CD4-positive, alpha-beta T cell treated with Interleukin-6 at 100 ng/mL for 8 hours (primary cell): Measurements from ENCODE around the gene IRAK3.
"Not testable (repeated sequence)": the region's sequence is repeated elsewhere in the genome, so short reads cannot be mapped to it uniquely, and the experiment has no call there.

Experiments
- DNase-seq: peaks from one replicate; pipeline ENCODE4 v3.0.0-alpha.2; 2020; ENCODE audit warnings: mixed read lengths, low spot score

Gene IRAK3

GRCh38 chr12:66213011-66213410 is 24.0 kb downstream of the IRAK3 start:
- DNase-seq, result not testable (repeated sequence)

- no peak for DNase-seq
These were observed 28.4 kb downstream of the IRAK3 start for GRCh38 chr12:66217342-66217917.

- no peak for DNase-seq
These were observed 39.4 kb downstream of the IRAK3 start for GRCh38 chr12:66228462-66228861.

GRCh38 chr12:66232263-66232662 is 43.2 kb downstream of the IRAK3 start:
- DNase-seq, result no peak

GRCh38 chr12:66234037-66234693 is 45.2 kb downstream of the IRAK3 start:
- DNase-seq, result not testable (repeated sequence)

- DNase-seq, result peak; percentile 6
These were observed 46.0 kb downstream of the IRAK3 start for GRCh38 chr12:66234773-66235625.

- no peak for DNase-seq
These were observed 46.7 kb downstream of the IRAK3 start for GRCh38 chr12:66235626-66236281.

GRCh38 chr12:66236282-66236675 is 47.3 kb downstream of the IRAK3 start:
- DNase-seq, result not testable (repeated sequence)

- no peak for DNase-seq
These were observed 48.0 kb downstream of the IRAK3 start for GRCh38 chr12:66236969-66237368.

GRCh38 chr12:66237505-66238175 is 48.6 kb downstream of the IRAK3 start:
- DNase-seq, result no peak

GRCh38 chr12:66239295-66239694 is 50.3 kb downstream of the IRAK3 start:
- no peak for DNase-seq

GRCh38 chr12:66240096-66240820 is 51.2 kb downstream of the IRAK3 start:
- DNase-seq, result no peak

GRCh38 chr12:66241061-66242043 is 52.3 kb downstream of the IRAK3 start:
- no peak for DNase-seq

GRCh38 chr12:66242311-66242710 is 53.3 kb downstream of the IRAK3 start:
- no peak for DNase-seq

GRCh38 chr12:66243911-66244310 is 54.9 kb downstream of the IRAK3 start:
- DNase-seq, result no peak

GRCh38 chr12:66244446-66244845 is 55.4 kb downstream of the IRAK3 start:
- no peak for DNase-seq

GRCh38 chr12:66247741-66248140 is 58.7 kb downstream of the IRAK3 start:
- no peak for DNase-seq

GRCh38 chr12:66251049-66251448 is 62.0 kb downstream of the IRAK3 start:
- DNase-seq, result no peak

GRCh38 chr12:66252771-66253170 is 63.8 kb downstream of the IRAK3 start:
- DNase-seq, result no peak

GRCh38 chr12:66255737-66256136 is 66.7 kb downstream of the IRAK3 start:
- no peak for DNase-seq
